HG03565 (cell line): Measurements from ENCODE around the gene GSN.

ENCODE experiments used
- ATAC-seq: cut with Tn5 transposase; IDR thresholded peaks from one replicate; pipeline ENCODE4 v1.9.1; 2021; ENCODE audit warnings: mild to moderate bottlenecking, moderate library complexity; ENCODE audit not compliant: unreplicated experiment

GSN gene

DNA sequence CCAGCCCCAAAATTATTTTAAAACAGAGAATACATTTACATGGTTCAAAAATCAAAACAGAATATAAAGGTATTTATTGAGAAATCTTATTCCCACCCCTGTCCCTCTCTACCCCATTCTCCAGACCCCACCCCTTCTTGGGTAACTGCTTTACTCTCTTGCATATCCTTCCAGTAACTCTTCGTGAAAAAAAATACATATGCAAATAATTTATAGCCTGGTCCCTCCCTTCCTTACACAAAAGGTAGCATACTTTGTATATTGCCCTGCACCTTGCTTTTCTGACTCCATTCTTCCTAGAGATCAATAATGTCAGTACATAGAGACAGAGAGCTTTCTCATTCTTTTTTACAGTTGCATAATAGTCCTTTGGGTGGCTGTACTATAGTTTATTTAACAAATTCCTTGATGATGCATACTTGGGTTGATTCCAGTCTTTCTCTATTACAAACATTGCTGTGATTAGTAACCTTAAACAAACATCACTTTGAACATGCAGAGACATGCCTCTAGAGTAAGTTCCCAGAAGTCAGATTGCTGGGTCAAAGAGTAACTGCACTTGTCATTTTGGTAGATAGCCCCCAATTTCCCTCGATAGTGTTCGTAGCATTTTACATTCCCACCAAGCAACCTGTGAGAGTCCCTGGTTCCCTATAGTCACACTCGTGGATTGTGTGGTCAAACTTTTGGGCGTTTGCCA is 54.2 kb downstream of the GSN start:
- ATAC-seq, result no peak

DNA sequence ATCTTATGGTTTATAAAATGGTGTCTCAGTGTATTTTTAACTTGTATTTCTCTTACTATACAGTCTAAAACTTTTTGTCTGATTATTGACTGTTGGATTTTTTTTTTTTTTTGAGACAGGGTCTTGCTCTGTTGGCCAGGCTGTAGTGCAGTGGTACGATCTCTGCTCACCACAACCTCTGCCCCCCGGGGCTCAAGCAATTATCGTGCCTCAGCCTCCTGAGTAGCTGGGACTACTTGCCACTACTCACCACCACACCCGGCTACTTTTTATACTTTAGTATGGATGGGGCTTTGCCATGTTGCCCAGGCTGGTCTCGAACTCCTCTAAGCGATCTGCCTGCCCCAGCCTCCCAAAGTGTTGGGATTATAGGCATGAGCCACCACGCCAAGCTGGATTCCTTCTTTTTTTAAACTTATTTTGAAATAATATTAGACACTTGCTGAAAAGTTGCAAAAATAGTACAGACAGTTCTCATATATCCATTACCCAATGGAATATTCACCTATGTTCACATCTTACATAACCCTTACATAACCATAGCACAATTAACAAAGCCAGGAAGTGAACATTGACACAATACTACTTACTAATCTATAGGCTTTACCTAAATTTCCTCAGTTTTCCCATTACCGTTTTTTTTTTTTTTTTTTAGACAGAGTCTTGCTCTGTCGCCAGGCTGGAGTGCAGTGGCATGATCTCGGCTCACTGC is 54.9 kb downstream of the GSN start:
- no peak for ATAC-seq

DNA sequence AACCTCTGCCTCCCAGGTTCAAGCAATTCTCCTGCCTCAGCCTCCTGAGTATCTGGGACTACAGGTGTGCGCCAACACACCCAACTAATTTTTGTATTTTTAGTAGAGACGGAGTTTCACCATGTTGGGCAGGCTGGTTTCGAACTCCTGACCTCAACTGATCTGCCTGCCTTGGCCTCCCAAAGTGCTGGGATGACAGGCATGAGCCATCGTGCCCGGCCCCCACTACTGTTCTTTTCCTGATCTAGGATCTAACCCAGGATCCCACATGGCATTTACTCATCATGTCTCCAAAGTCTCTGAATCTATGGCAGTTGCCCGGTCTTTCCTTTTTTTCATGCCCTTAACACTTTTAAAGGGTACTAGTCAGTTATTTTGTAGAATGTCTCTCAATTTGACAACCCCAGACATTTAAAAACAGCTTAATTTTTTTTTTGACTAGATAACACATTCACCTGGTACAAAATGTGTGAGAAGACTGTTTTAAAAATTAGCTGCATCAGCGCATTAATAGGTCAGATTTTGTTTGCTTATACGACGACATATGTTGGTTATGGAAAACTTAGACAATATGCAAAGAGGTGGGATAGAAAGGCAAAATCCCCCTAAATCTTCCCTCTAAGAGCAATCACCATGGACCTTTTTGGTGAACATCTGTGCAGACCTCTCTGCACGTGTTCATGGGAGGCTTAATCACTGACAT is 55.6 kb downstream of the GSN start:
- no peak for ATAC-seq

DNA sequence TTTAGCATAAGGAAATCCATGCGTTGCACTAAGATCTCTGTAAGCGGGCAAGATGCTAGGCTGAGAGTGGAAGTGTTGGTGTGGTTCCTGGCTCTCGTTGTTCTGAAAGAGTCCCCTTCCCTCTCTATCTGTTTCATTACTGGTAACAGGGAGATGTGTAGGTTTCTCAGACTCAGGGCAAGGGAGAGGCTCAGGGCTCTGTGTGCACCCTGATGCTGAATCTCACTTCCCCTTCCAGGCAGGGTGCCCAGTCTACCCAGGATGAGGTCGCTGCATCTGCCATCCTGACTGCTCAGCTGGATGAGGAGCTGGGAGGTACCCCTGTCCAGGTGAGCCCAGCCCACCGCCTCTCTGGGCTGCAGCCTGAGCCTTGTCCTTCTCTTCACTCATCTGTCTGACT is 56.4 kb downstream of the GSN start:
- no peak for ATAC-seq

DNA sequence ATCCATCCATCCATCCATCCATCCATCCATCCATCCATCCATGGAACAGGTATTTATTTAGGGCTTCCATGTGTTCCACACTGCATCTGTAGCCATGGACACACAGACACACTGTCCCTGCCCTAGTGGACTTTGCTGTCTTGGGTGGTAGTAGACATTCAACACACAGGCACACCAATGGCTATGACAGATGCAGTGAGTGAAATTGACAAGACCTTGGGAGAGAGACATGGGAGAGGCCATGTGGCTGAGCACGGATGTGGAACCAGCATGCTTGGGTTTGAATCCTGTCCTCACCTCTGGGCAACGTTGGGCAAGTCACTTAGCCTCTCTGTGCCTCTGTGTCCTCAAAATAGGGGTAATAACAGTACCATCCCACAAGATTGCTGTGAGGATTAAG is 56.8 kb downstream of the GSN start:
- ATAC-seq, result no peak

DNA sequence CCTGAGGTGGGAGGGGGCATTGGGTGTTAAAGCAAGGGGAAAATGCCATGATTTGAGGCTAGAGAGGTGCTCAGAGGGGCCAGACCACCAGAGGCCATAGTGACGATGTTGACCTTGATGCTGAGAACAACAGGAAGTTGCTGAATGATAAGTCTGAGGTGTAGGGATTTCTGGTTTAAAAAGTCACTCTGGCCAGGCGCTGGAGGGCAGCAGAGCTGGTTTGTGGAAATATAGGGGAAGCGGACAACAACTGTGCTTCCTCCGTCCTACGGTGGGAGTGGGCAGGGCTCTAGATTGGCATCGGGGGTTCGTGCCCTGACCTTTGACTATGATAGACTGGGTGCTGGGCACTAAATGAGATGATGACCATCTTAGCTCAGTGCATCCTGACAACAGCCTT is 57.4 kb downstream of the GSN start:
- no peak for ATAC-seq

DNA sequence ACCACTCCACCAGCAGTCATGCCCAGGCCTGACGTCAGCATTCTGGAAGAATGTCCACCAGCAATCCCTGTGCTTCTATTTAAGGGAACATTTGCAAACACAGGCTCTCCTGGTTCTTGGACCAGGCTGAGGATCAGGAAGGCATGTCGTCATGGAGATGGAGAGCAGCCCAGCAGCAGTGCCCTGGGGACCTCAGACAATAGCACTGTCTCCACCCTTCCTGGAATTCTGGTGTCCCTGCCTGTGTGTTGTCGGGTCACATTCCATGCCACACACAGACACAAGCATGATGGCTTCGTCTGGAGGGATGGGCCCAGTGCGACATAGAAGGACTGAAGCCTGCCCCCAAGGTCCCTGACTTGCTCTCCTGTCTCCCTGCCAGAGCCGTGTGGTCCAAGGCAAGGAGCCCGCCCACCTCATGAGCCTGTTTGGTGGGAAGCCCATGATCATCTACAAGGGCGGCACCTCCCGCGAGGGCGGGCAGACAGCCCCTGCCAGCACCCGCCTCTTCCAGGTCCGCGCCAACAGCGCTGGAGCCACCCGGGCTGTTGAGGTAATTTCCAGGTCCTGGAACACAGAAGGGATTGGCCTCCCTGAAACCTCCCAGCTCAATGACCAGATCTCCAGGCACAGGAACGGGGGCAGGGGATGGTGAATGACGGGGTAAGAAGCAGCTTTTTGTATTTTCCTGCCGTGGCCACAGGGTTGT is 58.3 kb downstream of the GSN start:
- ATAC-seq, result no peak

DNA sequence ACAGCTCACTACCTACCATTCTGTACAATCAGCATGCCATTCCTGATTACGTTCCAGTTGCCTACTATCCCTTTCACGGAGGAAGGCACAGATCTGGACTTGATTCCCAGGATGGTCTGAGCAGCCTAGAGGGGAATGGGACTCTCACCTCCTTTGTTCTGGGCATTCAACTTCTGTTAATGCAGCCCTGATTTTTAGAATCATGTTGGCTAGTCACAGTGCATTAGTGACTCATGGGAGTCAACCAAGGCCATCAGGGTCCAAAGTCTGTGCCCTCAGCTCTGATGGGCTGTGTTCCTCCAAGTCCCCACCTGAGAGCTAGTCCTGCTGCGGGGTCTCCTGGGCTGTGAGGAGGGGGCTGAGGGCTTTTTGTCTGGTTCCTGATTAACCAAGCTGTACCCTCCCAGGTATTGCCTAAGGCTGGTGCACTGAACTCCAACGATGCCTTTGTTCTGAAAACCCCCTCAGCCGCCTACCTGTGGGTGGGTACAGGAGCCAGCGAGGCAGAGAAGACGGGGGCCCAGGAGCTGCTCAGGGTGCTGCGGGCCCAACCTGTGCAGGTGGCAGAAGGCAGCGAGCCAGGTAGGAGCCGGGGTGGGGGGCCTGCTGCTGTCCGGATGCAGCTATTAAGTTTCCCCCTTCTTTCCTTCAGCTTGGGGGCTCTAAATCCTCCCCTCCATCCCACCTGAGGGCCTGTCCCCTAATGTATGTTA is 59.1 kb downstream of the GSN start:
- ATAC-seq, result no peak

DNA sequence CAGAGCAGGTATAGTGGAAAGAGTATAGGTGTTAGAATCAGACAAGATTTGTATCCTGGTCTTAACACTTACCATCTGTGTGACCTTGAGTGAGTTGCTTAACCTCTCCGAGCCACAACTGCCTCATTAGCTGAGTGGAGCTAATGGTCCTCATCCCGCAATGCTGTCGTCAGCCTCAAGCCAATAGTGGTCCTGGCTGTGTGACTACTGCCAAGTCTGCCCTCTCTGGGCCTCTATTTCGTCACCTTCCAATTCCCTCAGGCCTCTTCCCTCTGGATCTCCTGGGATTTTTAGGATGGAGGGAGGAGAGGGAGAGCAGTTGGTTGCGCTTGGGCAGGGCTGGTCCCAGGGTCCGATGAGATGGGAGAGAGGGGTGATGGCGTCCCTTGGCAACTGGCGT is 60.5 kb downstream of the GSN start:
- ATAC-seq, result no peak

DNA sequence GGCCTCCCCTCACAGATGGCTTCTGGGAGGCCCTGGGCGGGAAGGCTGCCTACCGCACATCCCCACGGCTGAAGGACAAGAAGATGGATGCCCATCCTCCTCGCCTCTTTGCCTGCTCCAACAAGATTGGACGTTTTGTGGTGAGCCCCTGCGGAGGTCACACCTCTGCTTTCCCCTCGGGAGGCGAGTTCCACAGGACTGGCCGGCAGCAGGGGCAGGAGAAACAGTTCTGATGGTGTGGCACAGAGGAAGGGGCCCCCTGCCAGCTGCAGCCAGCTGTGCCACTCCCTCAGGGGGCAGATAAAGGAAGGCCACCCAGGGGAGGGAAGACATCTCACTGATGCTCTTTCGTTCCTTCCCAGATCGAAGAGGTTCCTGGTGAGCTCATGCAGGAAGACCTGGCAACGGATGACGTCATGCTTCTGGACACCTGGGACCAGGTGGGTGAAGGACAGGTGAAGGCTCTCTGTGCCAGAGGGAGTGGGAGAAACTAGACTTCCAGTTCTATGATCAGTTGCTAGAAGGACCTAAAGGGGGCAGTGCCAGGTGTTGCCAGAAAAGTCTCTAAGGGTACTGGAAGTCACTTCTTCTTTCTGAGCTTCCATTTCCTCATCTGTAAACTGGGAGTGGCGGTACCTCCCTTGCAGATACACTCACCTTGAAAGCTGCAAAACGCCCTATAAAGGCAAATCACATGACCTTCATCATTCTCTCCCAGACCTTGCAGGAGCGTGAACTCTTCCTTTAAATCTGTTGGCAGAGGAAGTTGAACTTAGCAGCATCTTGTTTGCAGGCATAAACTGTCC is 61.1 kb downstream of the GSN start:
- ATAC-seq, result no peak

DNA sequence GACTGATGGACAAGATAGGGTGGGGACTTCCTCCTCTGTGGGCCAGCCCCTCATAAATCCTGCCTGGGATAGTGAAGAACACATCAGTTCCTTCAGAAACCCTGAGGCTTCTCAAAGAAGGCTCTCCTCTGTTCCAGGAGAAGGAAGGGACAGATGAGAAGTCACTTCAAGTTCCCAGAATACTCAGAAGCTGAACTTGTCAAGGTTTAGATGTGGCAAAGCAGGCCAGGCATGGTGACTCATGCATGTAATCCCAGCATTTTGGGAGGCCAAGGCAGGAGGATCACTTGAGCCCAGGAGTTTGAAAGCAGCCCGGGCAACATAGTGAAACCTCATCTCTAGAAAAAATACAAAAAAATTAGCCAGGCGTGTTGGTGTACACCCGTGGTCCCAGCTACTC is 63.6 kb downstream of the GSN start:
- ATAC-seq, result no peak

DNA sequence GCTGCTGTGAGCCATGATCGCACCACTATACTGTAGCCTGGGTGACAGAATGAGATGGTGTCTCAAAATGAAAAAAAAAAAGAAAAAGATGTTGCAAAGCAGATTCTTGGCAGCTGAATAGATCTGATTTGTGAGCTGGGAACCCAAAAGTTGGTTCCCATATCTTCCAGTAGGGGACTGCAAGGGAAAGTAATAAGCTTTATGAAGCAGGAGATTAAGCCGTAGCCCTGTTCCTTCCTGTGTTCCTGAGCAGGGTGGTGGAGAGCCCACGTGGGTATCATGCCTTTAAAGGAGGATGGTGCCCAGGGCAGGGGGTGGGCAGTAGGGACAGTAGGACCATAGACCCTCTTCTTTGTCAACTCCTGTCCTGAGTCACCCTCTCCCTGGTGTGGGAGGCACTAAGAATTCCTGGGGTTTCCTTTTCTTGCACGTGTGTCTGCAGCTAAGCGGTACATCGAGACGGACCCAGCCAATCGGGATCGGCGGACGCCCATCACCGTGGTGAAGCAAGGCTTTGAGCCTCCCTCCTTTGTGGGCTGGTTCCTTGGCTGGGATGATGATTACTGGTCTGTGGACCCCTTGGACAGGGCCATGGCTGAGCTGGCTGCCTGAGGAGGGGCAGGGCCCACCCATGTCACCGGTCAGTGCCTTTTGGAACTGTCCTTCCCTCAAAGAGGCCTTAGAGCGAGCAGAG is 64.2 kb downstream of the GSN start:
- ATAC-seq, result no peak

DNA sequence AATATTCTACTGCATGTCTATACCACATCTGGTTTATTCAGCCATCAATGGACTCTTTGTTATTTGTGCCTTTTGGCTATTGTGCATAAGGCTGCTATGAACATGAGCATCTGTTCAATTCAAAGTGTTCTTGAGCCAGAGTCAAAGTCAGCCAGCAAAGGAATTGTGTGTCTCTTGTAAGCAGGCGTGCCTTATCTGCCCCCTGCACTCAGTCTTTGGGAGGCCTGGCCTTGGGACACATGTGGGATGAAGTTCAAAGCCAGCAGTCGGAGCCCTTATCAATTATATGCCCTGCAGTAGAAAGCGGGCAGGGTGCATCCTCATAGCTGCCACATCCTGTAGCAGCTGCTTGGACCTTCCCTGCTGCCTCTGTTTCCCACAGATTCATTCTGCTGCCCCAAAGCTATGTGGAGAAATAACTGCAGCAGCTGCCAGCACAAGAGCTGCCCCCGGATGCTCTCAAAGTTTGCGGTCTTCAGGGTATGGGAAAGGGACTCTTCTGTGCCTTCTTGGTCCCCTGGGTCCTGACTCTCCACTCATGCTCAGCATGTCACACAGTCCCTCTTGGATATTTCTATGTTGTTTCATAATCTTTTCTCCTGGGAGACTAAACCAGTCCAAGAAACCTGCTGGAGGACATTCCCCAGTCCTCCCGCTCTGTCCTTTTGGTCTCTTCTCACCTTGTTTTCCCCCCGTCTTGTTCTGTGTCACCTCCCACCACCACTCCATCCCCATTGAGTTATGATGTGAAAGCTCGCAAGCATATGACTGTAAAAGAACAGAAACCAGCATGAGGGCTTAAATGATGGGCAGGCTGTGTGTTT is 66.2 kb downstream of the GSN start:
- no peak for ATAC-seq

DNA sequence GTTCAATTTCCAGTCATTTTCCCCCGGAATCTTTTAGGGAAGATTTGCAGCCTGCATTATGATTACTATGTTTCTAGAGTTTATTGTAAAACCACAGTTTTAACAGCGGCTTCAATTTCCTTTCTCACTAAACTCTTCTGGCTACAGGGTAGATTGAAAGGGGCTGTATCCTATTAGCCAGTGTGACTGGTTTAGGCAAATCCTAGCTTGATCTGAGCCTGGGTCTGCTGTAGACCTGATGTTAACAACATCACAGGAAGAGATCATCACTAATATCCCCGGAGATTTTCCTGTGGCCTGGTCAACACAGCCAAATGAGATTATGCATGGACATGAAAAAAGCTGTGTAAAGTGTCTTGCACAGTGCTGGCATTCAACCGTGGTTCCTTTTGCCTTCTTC is 68.7 kb downstream of the GSN start:
- no peak for ATAC-seq

DNA sequence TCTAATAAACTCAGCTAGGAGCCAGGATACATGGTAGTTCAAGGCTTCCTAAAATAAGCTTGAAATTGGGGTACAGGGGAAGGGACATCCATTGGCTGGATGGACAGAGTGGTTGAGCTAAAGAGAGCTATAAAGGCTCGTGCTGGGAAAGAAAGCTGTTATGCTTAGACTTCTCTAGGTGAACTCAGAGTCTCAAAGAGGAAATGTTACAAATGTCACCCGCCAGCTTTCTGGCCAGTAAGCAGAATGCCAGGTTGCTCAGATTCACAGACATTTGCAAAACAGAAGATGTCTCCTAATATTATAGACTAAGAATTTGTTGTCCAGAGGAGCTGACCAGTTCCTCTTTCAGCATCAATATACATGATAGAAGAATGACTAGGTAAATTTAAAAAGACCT is 71.5 kb downstream of the GSN start:
- no peak for ATAC-seq

DNA sequence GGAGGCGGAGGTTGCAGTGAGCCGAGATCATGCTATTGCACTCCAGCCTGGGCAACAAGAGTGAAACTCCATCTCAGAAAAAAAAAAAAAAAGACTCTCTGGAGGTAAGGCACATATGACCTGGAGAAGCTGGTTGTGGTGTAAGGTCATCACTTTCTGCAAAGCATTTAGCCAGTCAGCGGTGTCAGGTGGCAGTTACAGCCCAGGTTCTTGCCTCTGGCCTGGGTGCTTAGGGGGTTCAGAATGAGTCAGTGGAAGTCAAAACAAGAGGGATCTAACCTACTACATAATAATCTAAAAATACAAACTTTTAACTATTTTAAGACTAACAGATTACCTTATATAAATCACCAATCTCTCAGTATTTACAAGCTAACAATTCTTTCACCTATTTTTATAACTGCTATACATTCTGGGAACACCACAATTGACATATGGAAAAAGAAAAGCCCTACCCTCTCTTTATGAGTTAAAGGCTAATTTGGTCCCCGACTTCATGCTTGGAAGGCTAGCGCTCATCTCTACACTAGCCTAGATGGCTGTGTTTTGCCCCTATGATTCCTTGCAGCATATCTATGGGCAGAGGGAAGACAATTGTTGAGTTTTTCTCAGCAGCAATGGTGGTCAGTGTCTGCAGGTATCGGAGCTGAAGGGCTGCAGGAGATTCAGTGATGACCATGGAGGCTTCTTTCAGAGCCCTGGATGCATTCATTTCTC is 72.9 kb downstream of the GSN start:
- ATAC-seq, result peak; percentile 87

DNA sequence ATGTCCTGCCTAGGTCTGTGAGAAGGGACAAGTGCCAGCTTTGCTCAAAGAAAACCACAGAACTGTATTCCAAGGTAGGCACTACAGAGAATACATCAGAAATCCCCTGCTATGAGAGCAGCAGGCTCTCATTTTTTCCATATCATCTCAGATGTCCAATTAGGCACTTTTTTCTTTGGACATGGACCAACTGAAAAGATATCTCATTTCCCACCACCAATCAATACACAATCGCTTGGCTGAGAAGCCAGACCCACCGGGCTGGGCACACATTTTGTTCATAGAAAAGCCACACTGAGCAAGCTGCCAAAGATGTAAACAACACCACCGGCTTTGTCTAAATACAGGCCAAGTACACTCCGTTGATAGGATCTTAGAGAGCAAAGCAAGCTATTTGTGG is 76.2 kb downstream of the GSN start:
- ATAC-seq, result no peak

DNA sequence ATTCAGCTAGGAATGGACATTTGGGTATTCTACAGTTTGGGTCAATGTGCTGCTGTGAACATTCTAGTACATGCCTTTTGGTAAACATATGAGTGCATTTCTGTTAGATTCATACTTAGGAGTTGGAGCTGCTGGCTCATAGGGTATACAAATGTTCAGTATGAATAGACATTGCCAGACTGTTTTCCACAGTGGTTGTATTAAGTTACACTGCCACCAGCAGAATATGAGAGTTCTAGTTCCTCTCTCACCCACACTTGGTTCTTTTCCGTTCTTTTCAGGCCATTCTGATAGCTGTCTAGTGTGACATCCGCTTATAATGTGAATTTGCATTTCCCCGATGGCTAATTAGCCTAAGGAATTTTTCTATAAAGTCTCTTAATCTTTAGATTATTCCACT is 77.1 kb downstream of the GSN start:
- ATAC-seq, result no peak
